HG03520 (cell line): Measurements from ENCODE around the gene RNF157.

Source experiments
- ATAC-seq: cut with Tn5 transposase; IDR thresholded peaks from one replicate; pipeline ENCODE4 v1.9.1; 2021; ENCODE audit warnings: mild to moderate bottlenecking, moderate library complexity; ENCODE audit not compliant: unreplicated experiment

The RNF157 gene

DNA sequence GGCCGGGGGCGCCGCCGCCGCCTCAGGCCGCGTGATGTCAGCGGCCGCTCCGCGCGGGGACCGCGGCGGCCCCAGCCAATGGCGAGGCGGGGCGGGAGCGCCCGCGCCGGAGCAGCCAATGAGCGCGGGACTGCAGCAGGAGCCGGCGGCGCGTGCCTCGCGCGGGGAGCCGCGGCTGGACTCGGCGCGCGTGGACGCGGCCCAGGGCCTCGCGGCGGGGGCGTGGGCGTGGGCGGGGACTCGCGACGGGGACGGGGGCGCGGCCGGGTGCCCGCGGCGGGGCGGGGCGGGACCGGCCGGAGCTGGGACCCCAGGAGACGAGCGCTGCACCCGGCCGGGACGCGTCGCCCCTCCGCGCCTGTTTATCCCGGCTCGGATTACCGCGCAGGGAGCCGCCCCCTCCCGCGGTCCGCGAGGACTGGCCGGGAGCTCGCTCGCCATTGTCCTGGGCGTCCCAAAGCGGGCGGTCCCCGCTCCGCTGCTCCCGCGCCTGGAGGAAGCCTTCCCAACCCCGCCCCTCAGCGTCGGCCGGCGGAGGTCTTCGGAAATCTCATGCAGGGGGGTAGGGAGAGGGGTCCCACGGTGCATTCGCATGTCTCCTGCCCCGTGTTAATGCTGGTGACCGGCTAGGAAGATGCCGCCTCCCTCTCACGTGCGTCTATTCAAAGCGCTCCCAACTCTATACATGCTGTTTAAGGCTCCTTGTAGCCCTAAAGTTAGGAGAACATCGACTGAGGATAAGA, at the start of gene RNF157:
Gene RNF157 (minus strand): TSS at position 33 of the 743 bp plus-strand sequence. CDS start 253 bp downstream, outside the sequence.
- peak; percentile 66 for ATAC-seq

- no peak for ATAC-seq
Observed at GRCh38 chr17:76281573-76282371, 41.5 kb upstream of the RNF157 start.

DNA sequence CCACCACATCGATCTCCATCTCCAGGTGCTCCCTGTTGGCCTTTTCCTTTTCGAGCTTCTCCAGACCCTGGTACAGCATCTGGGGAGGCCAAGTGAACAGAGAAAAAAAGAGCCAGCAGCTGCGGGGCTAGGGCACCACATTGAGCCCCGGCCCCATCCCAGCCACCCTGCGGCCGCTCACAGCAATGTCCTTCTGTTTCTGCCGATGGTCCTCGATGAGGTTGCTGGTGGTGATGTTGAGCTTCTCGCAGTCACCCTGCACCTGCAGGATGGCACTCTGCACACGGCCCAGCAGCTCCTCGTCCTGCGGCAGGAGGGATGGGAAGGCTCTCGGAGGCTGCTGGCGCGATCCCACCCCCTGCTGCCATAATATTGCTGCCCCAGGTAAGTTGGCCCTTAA, 40.4 kb upstream of the RNF157 start:
- no peak for ATAC-seq

GRCh38 chr17:76279742-76280287, 39.5 kb upstream of the RNF157 start:
- no peak for ATAC-seq

- ATAC-seq = peak; percentile 47
Observed at GRCh38 chr17:76278952-76279741, 38.9 kb upstream of the RNF157 start.

GRCh38 chr17:76278268-76278908, 38.1 kb upstream of the RNF157 start:
- ATAC-seq = no peak

GRCh38 chr17:76277300-76278267, 37.3 kb upstream of the RNF157 start:
- no peak for ATAC-seq

- ATAC-seq = no peak
Observed at GRCh38 chr17:76276461-76277299, 36.4 kb upstream of the RNF157 start.

DNA sequence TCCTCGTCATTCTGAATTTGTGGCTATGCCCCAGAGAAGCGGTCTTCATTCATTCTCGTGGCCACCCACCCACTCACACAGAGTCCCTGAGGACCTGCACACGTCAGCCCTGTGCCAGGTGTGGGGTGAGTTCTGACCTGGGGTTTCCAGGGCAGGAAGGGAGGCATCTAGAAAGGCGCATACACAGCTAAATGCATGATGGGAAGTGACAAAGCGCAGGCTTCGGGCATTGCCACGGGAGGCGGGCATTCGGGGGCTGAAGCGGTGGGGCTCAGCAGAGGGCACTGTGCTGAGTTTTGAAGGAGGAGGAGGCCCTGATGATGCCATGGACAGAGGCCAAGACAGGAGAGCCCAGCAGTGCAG, 35.8 kb upstream of the RNF157 start:
- no peak for ATAC-seq

DNA sequence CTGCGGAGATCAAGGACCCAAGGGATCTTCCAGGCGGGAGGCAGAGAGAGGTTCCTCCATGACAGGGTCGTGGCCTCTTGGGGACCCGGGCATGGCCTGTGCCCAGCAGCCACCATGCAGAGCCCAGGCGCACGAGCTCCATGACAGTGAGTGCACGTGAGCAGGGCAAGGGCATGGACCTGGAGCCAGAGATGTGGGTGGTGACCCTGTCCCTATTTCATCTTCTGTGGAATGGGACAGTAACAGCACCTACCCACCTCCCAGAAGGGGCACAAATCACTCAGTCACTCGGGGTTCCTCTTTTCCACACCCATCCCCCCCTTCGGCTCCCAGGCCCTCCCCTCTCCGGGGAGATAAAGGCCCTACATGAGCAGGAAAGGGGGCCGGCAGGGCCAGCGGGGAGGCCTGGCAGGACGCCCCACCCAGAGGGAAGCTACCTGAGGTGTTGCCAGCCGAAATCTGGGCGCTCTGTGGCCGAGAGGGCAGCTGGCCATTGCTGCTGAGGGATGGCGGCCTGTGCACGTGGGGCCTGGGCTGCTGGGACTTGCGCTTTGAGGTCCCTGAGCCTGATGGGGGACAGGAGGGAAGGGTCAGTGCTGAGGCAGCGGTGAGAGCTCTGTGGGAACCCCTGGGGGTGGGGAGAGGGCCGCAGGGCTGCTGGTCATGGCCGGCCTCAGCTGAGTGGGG, 35.2 kb upstream of the RNF157 start:
- ATAC-seq = no peak

- ATAC-seq = no peak
Observed at GRCh38 chr17:76274112-76274956, 34.0 kb upstream of the RNF157 start.

DNA sequence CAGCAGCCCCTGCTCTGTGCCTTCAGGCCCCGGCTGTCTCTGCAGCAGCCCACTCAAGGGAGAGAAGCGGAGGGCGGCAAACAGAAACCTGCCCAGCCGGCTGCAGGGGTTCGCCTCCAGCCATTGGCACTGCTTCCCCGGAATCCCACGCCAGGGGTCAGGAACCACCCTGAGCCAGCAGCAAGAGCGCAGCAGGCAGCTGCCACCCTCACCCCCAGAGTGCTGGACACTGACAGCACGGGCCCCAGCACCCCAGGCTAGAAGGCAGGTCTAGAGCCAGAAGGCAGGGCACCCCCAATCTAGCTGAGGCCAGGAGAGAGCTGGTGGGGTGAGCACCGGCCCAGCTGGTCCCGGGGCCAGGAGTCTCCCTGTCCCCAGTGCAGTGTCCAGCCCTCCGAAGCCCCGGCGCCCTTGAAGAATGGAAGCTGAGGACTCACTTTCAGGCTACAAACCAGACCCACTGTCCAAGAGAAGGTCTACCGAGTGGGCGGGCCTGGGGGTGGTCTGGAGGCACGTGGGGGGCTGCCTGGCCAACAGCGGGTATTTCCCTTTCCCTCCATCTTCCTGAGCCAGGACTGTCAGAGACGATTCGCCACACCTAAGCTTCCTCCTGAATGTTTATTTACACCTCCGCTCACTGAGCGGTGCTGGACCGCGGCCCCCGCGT, 33.3 kb upstream of the RNF157 start:
- no peak for ATAC-seq

DNA sequence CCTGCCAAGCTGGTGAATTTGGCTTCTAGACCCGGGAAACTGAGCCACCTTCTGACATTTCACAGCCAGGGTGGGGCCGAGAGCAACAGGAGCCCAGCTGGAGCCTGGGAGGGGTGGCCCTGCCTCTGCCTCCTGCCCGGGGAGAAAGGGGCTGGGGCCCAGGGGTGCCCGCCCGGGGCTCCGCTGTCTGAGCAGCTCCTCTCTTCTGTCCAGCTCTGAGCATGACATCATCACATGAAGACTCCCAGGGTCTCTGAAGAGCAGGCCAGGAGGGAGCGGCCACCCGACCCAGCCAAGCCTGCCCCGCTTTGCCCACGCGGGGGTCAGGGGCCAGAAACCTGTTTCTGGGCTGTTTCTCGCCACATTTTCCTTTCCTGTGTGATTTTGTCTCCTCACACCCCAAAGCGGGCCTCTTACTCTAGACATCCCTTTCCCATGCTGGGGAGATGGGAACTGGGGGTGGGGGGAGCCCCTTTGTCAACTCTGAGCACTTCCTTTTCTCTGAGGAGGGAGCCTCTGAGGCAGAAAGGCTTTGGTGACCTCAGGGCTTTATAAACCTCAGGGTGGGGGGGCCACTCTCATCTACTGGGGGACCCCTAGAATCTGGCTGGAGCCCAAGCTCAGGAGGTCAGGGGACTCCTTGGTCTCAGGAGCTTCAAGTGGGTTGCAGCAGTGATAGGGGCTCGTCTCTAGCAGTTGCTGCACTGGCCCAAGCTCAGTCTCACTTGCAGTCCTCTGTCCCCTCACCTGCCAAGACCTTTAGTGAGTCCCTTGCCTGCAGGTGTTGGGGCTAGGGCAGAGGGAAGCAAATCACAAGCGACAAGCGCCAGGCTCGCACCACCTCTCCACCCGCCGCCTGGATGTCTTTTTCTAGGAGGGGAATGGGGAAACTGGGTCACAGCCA, 32.5 kb upstream of the RNF157 start:
- ATAC-seq = peak; percentile 11

GRCh38 chr17:76271669-76272540, 31.6 kb upstream of the RNF157 start:
- ATAC-seq = peak; percentile 41
